Stimulated activated CD8-positive, alpha-beta memory T cell treated with anti-CD3 and anti-CD28 coated beads, Interleukin-15, amount 100 ng/mL, for 1 hour (primary cell): ENCODE data around the gene FAM110D.

Experiments
- DNase-seq: peaks from one replicate; pipeline ENCODE4 v3.0.0-alpha.2; 2020; ENCODE audit warnings: low read depth

The FAM110D gene

DNA sequence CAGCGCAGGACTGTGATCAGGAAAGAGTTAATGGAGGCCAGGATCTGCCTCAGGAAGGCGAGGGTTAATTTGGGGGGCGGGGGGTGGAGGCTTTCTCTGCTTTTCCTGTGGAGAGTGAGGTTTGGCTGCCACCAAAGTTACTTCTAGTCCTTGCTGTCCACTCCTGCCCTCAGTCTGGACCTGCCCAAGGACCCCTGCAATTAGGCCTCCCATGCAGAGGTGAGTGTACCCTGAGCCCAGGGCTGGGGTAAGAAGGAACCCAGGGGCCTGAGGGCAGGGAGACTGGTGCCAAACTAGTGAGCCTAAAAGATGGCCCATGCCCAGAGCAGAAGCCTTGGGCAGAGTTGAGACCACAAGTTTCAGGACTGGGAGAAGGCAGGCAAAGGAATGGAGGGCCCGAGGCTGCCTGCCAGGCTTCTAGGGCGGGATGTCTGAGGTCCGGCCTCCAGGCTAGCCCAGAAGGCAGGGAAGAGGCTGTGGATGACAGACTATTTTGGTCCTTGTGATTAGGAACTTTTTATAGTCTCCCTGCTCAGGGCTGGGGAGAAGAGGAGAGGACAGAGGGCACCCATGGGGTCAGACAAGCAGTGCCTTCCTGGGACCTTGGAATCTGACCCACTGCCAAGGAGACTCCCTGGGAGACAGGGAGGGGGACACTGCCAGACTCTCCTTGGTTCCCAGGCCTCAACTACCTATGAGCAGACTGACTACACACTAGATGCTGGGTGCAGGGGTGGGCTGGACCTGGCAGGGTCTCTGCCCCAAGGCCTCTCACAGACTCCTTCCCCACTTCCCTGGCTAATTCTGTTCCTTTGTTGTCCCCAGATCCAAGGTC lies at the start of gene FAM110D:
TSS of gene FAM110D (plus strand) at position 172 of the 835 bp plus-strand sequence. CDS start 2,213 bp downstream, outside the sequence.
- DNase-seq, result no peak

DNA sequence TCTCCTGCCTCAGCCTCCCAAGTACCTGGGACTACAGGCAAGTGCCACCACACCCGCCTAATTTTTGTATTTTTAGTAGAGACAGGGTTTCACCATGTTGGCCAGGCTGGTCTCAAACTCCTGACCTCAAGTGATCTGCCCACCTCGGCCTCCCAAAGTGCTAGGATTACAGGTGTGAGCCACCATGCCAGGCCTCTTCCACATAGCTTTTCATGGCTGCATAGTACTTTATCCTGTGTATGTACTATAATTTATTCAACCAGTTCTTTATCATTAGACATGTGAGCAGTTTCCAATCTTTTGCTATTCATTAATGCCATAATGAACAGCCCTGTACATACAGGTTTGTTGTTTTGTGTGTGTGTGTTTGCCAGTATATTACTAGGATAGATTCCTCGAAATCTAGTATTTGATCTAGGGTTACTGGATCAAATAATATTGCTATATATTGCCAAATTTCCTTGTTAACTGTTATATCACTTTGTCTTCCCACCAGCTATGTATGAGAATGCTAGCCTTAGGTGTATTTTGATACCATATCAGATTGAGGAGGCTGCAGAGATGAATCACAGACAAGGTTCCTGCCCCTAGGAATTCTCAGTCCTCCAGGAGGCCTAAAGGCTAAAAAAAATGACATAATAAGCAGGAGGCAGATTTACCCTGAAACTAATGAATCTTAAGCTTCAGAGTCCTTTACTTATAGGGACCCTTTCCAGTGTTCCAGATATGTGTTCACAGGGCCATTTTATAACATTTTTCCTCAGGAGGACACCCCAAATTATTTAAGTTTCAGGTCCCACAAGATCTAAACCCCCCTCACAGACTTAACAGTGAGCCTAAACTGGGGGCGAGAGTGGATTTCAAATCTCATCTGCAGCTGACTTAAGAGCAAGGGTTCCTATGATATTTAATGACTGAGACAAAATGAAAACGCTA lies 49.4 kb upstream of the FAM110D start:
- DNase-seq, result no peak

DNA sequence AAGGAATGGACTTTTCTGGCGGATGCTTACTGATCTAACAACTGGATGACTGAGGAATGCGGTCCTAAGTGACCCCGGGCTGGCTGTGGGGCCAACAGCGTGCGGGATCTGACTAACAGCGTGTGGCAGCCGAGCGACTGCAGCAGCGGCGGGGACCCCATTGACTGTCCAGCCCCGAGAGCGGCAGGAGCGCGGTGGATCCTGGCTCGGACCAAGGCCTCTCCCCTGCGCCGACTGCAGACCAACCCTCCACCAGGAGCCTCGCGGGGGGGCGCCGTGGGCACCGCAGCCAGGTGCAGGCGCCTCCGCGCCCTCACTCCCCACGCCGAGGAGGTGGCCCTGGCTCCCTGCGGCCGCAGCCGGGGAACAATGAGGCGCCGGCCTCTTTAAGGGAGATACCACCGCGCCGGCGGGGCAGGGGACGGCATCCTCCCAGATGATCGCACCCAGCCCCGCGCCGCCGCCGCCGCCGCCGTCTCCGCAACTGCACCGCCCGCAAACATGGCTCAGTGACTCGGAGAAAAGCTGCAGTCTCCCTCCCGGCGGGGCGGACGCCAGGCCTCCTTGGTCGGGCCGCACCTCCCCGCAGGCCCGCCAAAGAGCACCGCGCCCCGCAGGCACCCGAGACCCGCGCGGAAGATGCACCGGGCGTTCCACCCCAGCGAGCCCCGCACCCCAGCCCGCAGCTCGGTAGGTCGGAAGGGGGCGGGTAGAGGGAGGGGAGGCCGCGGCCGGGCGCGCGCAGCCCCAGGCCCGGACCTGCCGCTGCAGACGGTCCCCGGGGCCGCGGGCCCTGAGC lies 47.9 kb upstream of the FAM110D start:
- DNase-seq, result peak; percentile 42

GRCh38 chr1:26111530-26112406 lies 47.1 kb upstream of the FAM110D start, which contains the start of gene PDIK1L:
Gene PDIK1L (plus strand): TSS chr1:26111824. CDS start chr1:26114309, 2,485 bp downstream.
- DNase-seq, result peak; percentile 87

GRCh38 chr1:26112407-26112775 lies 46.5 kb upstream of the FAM110D start:
- no peak for DNase-seq

DNA sequence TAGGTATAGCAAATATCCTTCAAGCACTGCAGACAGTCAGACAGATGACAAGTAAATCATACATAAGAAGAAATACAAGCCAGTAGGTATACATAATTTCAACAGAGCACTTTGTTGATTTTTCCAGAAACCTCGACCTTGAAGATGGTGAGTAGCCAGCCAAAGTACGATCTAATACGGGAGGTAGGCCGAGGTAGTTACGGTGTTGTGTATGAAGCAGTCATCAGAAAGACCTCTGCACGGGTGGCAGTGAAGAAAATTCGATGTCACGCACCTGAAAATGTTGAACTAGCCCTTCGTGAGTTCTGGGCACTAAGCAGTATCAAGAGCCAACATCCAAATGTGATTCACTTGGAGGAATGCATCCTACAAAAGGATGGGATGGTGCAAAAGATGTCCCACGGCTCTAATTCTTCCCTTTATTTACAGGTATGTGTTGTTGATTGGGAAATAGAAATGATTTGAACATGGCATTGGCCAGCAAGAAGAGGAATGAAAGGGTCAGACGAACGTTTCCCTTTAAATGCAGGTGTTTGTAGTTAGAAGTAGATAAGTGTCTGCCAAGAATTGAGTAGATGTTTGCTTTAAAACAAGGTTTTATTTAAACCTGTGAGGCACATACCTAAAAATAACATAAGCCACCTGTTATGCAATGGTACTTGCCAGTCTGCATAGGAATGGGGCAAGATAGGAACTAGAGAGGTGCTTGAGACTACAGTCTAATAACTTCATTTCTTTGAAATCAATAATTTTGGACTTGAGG lies 44.5 kb upstream of the FAM110D start:
- no peak for DNase-seq

- no peak for DNase-seq
Observed at GRCh38 chr1:26119892-26120608, 38.8 kb upstream of the FAM110D start.

DNA sequence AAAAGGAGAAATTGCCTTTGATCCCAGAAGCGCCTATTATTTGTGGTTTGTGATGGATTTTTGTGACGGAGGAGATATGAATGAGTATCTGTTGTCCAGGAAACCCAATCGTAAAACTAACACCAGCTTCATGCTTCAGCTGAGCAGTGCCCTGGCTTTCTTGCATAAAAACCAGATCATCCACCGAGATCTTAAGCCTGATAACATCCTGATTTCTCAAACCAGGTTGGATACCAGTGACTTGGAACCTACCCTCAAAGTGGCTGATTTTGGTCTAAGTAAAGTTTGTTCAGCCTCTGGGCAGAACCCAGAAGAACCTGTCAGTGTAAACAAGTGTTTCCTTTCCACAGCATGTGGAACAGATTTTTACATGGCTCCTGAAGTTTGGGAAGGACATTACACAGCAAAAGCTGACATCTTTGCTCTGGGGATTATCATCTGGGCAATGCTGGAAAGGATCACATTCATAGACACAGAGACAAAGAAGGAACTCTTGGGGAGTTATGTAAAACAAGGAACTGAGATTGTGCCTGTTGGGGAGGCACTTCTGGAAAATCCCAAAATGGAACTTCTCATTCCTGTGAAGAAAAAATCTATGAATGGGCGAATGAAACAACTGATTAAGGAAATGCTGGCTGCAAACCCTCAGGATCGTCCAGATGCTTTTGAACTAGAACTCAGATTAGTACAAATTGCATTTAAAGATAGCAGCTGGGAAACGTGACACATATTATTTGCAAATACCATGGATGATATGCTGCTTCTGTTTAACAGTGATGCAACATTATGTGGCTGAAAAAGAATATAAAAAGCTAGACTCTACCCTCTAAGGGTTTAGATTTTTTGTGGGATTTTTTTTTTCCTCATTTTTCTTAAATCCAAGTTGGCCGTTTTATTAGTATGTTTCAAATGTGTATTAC lies 36.8 kb upstream of the FAM110D start:
- DNase-seq, result no peak

DNA sequence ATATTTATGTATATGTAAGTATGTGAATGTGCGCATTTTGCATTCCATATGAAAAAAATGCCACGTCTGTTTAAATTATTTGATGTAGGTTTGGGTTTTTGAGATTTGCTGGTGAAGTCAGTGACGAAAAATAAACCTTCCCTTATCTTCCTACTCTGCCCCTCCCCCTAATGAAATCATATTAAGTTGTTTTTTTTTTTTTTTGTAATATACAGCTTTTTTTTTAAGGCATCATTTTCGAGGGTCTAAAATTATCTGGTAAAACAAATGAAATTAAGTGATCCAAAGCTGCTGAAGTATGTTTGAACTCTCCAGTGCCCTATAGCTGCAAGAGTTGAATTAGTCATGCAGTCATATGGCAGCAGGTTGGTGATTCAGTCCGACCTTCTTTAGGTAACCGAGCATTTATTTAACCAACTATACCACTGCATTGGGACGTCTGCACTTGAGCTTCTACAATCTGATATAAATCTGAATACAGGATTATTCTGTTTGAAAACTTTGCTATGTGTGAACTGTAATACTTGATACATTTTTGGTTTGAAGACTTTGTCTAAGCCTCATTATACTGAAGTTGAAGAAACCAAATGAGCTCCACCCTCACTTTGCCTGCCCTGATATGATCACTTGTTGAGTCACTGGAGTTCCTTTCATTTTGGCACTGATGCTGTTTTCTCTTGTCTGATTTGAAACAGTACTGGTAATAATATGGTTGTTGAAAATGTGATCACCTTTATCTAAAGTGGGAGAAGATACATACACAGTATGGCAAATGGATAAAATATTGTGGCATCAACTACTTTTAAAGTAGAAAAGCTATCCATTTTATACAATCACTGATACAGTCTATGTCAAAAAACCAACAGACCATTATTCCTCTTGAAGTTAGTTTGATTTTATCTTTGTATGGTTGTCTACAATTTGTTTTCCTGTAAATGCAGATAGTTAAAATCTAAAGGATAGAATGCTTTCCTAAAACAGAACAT lies 35.6 kb upstream of the FAM110D start:
- DNase-seq, result no peak

DNA sequence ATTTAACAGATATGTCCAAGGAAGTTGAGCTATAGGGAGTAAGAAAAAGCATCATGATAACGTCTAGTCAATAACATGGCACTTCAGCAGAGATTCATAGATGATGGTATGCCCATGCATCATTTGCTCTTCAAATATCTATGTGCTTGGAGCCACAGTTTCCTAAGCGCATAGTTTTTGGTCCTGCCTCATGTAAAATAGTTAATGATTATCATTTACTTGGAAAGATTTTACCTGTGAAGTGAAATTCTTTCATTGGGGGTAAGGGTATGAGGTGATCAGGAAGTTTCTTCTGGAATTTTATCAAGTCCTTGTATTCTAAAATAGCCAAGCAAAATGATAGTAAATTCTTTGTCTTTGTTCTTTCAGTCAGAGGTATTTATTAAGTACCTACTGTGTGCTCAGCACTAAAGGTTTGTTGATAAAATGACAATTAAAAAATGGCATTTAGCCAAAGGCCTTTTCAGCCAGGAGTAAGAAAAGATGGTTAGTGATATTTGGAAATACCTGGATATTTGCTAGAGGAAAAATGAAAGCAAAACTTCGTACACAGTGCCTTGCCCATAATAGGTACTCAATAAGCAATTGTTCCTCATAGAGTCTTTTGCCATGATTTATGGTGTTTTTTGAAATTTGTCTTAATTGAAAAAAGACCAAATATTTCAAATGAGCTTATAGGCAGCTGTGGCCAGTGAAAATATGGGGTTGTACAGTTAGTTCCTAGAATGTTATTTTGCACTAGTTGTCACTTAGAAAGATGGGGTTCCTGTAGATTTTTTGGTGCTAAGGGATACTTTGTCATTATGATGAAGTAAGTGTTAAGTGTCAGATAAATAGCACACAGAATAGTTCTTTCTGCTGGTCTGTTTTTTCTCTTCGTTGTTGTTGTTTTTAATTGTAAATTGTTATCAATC lies 34.2 kb upstream of the FAM110D start:
- no peak for DNase-seq

DNA sequence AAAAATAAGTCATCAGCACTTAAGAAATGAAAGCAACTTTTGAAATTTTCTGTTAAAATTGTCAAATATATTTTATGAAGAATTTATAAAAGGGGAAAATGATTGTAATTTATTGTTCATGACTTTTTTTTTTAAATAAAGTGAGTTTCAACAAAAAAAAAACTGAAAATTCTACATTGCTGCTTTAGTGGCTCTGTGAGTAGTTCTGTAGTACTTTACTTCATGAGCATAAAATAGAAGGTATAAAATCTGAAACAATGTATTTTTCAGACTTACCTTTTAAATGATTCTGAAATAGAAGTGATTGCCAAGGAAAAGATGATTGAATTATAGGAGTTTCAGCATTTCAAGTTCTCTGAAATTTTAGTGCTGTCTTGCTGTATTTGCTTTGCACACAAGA lies 33.5 kb upstream of the FAM110D start:
- no peak for DNase-seq

GRCh38 chr1:26125946-26126320 lies 32.9 kb upstream of the FAM110D start:
- DNase-seq, result no peak

- peak; percentile 18 for DNase-seq
Observed at GRCh38 chr1:26126321-26127084, 32.4 kb upstream of the FAM110D start.

- DNase-seq, result no peak
Observed at GRCh38 chr1:26127235-26128163, 31.4 kb upstream of the FAM110D start.
